Activated T-cell treated with anti-CD3 and anti-CD28 coated beads, Interleukin-2, amount 50 U/mL, for 72 hours (primary cell): ENCODE measurements around the gene ADCY5. TPM values are rescaled to one million over a fixed set of nuclear protein-coding genes. Genes with fewer than 3 reads are reported as not detected.
A peak's percentile ranks its signal among the peaks of the same experiment; 100 is the strongest.

Source experiments
- ATAC-seq, 2 donors: fragments of 150-1000 bp; cut with Tn5 transposase; replicated peaks in 1 of 2; 2 replicates each; pipeline ENCODE4 v1.10.0; 2021; ENCODE audit warnings: moderate library complexity in 2 of 2, mild to moderate bottlenecking in 1 of 2
- DNase-seq, 2 donors: peaks; one replicate each; pipeline ENCODE4 v3.0.0; 2021 to 2022; ENCODE audit warnings: mixed read lengths in 1 of 2
- H3K27ac Mint-ChIP-seq: one replicate; pipeline ENCODE4 v1.8.0; 2022; ENCODE audit warnings: mild to moderate bottlenecking, moderate library complexity, mixed read lengths
- H3K27me3 Mint-ChIP-seq: one replicate; pipeline ENCODE4 v1.8.0; 2022; ENCODE audit warnings: low read depth, mixed read lengths
- H3K36me3 Mint-ChIP-seq, 2 donors: one replicate each; pipeline ENCODE4 v1.8.0; 2022; ENCODE audit warnings: mixed read lengths in 2 of 2, mild to moderate bottlenecking in 1 of 2; ENCODE audit not compliant: insufficient read depth in 2 of 2
- H3K4me1 Mint-ChIP-seq: one replicate; pipeline ENCODE4 v1.8.0; 2022; ENCODE audit warnings: low read depth, mixed read lengths
- H3K4me3 Mint-ChIP-seq, 2 donors: one replicate each; pipeline ENCODE4 v1.8.0; 2022; ENCODE audit warnings: mild to moderate bottlenecking in 2 of 2, mixed read lengths in 2 of 2, moderate library complexity in 2 of 2
- H3K9me3 Mint-ChIP-seq, 2 donors: one replicate each; pipeline ENCODE4 v1.8.0; 2022; ENCODE audit warnings: mixed read lengths in 2 of 2
- total RNA-seq, 2 donors: library from RNA; stranded (reverse); gene quantifications; one replicate each; pipeline ENCODE4 v1.2.3, GENCODE V29; 2022

The ADCY5 gene
- total RNA-seq, 2 donors from 2014 or later: not detected

DNA sequence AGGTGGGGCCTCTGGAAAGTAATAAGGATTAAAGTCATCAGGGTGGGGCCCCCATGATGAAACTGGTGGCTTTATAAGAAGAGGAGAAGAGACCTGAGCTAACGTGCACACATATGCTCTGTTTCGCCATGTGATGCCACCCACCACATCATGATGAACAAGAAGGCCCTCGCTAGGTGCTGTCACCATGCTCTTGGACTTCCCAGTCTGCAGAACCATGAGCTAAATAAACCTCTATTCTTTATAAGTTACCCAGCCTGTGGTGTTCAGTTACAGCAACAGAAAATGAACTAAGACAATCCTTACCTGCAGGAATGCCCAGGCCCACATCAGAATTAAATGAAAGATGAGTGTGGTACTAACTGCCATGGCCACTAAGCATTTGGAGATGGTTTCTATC, 79.8 kb downstream of the ADCY5 start:
- no peak overlapping the region for H3K27ac Mint-ChIP-seq
- no peak overlapping the region for H3K4me3 Mint-ChIP-seq
- no peaks in the 10 kb centered on the region for H3K4me1 Mint-ChIP-seq
- DNase-seq (no peak), ATAC-seq (no peak)
- peaks cover 0 to 1% of the 10 kb centered on the region in 2 donors for H3K36me3 Mint-ChIP-seq
- peaks cover 10% of the 10 kb centered on the region for H3K27me3 Mint-ChIP-seq
- H3K9me3 Mint-ChIP-seq: peaks cover 0 to 1% of the 10 kb centered on the region in 2 donors

DNA sequence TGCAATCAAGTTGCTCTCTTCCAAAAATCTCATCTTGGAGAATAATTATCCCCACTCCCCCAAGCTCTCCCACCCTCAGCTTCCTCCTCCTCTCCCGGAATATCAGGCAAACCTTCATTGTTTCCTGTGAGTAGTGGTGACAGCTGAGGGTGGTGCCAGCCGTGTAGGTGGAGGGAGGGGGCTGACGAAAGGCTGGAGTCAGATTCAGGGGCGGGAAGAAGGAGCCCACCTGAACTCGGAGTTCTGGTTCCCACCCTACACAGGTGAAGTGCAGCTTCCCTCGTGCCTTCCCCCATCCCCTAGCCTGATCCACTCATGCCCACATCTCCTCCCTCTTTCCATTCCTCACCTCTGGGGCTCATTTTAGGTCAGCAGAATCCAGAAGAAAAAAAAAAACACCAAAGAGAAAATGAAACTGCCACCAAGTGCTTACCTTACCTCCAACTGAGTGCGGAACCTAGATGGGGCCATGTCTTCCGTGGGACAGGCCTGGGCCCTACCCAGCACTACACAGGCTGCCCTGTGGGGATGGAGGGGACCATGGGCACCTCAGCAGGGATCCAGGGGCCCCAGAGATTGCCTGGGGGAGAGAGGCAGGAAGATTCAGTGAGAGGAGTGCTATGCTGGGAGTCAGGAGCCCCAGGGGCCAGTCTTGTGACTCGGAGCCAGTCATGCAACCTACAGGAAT, 81.3 kb downstream of the ADCY5 start:
- H3K27me3 Mint-ChIP-seq: peaks cover 14% of the 10 kb centered on the region
- no peak overlapping the region for H3K4me3 Mint-ChIP-seq
- H3K27ac Mint-ChIP-seq: no peak overlapping the region
- no peaks in the 10 kb centered on the region for H3K4me1 Mint-ChIP-seq
- no peak for ATAC-seq
- peaks cover 0 to 1% of the 10 kb centered on the region in 2 donors for H3K9me3 Mint-ChIP-seq
- DNase-seq: no peak
- peaks cover 0 to 1% of the 10 kb centered on the region in 2 donors for H3K36me3 Mint-ChIP-seq

DNA sequence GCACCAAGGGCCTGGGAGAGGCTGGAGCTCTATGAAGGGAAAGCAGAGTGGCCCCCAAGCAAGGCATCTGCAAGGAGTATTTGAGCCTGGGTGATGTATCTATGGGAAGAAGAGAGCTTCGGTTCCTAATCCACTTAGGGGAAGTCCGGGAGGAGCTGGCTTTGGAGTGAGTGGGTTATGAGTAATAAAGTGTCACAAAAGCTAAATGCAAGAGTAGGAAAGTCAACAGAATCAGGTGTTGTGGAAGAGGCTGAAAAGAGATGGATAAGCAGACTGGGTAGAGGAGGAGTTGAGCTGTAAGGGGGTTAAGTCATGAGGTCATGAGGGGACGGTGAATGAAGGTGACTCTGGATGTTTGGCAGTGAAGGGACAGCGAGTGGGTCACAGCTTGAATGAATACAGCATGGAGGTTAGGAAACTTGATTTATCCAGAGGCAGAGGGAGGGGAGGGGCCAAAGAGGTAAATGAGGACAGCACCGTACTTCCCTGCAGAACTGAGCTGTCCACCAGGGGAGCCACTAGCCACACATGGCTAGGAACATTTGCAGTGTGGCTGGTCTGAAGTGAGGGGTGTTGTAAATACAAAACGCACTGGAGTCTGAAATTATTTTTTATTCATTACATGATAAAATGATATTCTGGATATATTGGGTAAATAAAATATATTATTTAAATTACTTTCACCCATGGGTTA, 83.3 kb downstream of the ADCY5 start:
- H3K9me3 Mint-ChIP-seq: peaks cover 0 to 1% of the 10 kb centered on the region in 2 donors
- DNase-seq (no peak), ATAC-seq (no peak)
- peaks cover 14% of the 10 kb centered on the region for H3K27me3 Mint-ChIP-seq
- no peak overlapping the region for H3K27ac Mint-ChIP-seq
- H3K4me1 Mint-ChIP-seq: no peaks in the 10 kb centered on the region
- no peak overlapping the region for H3K4me3 Mint-ChIP-seq
- peaks cover 0 to 1% of the 10 kb centered on the region in 2 donors for H3K36me3 Mint-ChIP-seq

DNA sequence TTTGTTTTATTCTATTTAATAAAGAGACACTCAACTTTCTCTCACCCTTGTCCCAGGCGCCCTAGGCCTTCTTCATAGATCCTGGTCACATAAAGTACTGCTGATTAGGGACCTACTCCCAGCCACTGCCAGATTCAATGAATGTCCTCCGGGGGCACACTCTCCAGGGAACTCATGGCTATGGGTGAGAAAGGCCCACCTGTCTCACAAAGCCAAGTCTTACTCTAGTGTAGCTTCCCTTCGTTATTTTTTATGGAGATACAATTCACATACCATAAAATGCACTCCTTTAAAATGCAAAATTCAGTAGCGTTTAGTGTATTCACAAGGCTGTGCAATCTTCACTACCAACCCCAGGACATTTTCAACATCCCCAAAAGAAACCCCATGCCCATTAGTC, 87.8 kb downstream of the ADCY5 start:
- no peaks in the 10 kb centered on the region for H3K9me3 Mint-ChIP-seq

DNA sequence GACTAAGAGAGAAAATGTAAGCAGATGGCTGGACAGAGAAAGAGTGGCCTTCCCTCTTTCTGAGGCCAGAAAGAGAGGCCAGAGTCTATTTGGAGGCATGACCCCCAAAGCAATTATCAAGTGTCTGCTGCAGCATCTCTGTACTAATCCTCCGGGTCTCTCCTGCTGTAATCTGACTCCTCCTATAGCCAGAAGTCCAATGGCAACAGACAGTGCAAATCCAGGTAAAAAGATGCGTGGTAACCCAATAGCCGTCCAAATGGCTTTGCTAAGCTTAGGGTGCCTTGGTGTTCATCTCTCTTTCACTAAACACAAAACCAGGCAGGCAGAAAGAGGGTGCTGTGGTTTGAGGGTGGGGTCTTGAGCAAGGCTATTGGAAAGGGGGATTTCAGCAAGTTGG, 91.6 kb downstream of the ADCY5 start:
- peaks cover 0 to 4% of the 10 kb centered on the region in 2 donors for H3K9me3 Mint-ChIP-seq
- no peak overlapping the region for H3K27ac Mint-ChIP-seq
- DNase-seq (no peak), ATAC-seq (no peak)
- H3K36me3 Mint-ChIP-seq: peaks cover 0 to 1% of the 10 kb centered on the region in 2 donors
- no peaks in the 10 kb centered on the region for H3K4me1 Mint-ChIP-seq
- no peak overlapping the region for H3K4me3 Mint-ChIP-seq
- H3K27me3 Mint-ChIP-seq: peaks cover 9% of the 10 kb centered on the region

More for the DNA sequence above, 87.8 kb downstream of the ADCY5 start:
- H3K27ac Mint-ChIP-seq: no peak overlapping the region
- H3K36me3 Mint-ChIP-seq: no peaks in the 10 kb centered on the region
- H3K4me1 Mint-ChIP-seq: no peaks in the 10 kb centered on the region
- H3K27me3 Mint-ChIP-seq: peaks cover 14% of the 10 kb centered on the region
- DNase-seq (no peak), ATAC-seq (no peak)
- H3K4me3 Mint-ChIP-seq: no peak overlapping the region

DNA sequence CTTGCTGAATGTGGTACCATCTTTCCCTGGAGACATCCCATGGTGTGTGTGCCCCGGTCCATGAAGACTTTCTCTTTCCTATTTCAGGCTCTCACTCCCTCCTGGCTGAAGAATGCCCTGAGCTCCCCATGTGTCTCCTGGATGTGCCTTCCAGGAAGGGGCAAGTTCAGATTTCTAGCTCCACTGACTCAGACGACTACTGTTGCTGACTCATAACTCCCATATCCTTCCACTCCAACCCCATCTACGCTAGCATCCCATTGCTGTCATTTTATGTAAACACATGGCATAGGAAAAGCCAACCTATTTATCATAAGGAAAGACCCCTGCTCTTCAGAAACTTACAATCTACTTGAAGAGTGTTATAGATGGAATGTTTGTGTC, 95.0 kb downstream of the ADCY5 start:
- Mint-ChIP-seq H3K4me1 (peaks cover 12% of the 10 kb centered on the region), H3K9me3 (peaks cover 0 to 4% of the 10 kb centered on the region in 2 donors), H3K36me3 (peaks cover 0 to 1% of the 10 kb centered on the region in 2 donors), H3K27ac (no peak overlapping the region), H3K4me3 (no peak overlapping the region), H3K27me3 (peaks cover 23% of the 10 kb centered on the region)
- ATAC-seq (no peak), DNase-seq (no peak)

DNA sequence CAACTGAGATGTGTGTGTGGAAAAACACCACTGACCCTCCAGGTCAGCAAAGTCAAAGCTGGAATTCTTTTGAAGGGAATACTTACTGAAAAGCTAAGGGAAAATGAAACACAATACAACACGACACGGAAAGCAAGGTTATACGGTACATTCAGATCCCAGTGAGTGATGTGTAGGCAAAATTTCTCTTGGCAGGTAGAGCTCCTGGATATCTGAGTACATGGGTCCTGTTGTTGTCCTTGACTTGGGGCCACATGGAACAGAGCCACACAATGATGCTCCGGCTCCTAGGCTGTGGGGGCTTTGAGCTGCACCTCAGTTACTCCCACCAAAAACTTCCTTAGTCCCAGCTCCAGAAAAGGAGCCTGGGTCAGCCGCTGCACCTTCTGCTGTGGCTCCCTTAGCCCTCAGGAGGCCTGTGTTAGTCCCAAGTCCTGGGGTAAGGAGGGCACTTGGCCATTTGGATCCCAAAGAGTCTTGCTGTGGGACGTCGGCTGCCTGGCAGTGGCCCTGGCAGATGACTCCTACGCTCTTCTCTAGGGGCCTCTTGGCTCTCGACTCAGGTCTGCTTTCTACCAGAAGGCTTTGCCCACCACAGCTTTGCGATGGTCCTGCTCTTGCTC, 95.6 kb downstream of the ADCY5 start:
- Mint-ChIP-seq H3K9me3 (peaks cover 0 to 4% of the 10 kb centered on the region in 2 donors), H3K36me3 (peaks cover 0 to 1% of the 10 kb centered on the region in 2 donors), H3K4me3 (no peak overlapping the region), H3K4me1 (peaks cover 17% of the 10 kb centered on the region), H3K27ac (no peak overlapping the region), H3K27me3 (peaks cover 27% of the 10 kb centered on the region)
- no peak for ATAC-seq
- no peak for DNase-seq

DNA sequence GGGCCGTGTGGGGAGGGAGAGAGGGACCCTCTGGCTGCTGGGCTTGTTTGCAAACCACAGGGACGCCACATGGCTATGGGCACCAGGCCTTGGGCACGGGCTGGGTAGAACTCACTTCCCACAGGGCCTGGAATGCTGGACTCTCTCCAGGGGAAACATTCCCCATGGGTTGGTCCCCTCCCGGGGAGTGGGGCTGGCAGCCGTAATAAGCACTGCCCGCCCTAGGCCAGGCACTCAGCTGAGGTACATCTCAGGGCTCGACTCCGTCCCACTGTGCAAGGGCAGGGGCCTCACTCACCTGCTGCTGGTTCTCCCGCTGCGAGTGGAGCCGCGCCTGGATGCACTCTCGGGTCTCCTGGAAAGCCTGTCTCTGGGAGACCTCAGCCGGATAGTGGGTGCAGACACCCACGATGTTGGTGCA, 96.7 kb downstream of the ADCY5 start:
- H3K27me3 Mint-ChIP-seq: peaks cover 35% of the 10 kb centered on the region
- no peak overlapping the region for H3K27ac Mint-ChIP-seq
- H3K36me3 Mint-ChIP-seq: peaks cover 0 to 1% of the 10 kb centered on the region in 2 donors
- H3K9me3 Mint-ChIP-seq: peaks cover 0 to 4% of the 10 kb centered on the region in 2 donors
- H3K4me3 Mint-ChIP-seq: no peak overlapping the region
- no peak for ATAC-seq
- H3K4me1 Mint-ChIP-seq: peaks cover 21% of the 10 kb centered on the region
- DNase-seq: no peak

DNA sequence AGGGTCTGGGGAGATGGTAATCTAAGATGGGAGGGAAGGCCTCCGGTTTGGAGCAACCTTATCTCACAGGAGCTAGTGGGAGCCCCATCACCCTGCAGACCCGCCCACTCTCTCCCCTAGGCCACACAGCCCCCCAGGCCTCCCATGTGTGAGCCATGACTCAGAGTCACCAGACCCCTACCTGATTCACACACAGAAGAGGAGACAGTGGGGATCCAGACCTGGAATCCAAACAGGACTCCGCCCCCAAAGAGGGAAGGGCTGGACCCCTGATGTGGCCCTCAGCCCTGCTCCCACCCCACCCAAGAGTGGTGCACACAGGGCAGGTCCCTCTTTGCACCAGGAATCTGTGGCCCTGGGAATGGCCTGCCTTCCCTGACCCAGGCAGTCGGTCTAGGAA, 97.4 kb downstream of the ADCY5 start:
- peaks cover 0 to 4% of the 10 kb centered on the region in 2 donors for H3K9me3 Mint-ChIP-seq
- peaks cover 0 to 1% of the 10 kb centered on the region in 2 donors for H3K36me3 Mint-ChIP-seq
- no peak for ATAC-seq
- H3K27me3 Mint-ChIP-seq: peaks cover 38% of the 10 kb centered on the region
- H3K4me3 Mint-ChIP-seq: no peak overlapping the region
- H3K4me1 Mint-ChIP-seq: peaks cover 21% of the 10 kb centered on the region
- no peak overlapping the region for H3K27ac Mint-ChIP-seq
- no peak for DNase-seq

DNA sequence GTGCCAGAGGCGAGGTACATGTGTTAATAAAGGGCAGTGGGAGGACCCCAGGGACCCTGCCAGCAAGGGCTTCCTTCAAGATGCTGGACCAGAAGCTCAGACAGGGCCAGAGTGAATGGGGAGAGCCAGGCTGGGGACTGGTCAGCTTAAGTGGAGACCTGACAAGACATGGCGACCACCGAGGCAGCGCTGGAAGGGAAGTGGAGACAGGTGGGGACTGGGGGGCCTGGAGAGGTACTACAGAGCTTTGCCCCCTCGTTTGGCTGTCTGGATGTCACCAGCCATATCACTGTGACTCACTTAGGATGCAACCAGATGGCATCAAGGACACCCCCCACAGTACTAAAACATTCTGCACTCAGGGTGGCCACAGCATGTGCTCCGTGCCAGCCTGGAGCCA, 97.9 kb downstream of the ADCY5 start:
- Mint-ChIP-seq H3K36me3 (peaks cover 0 to 1% of the 10 kb centered on the region in 2 donors), H3K4me3 (no peak overlapping the region), H3K9me3 (peaks cover 0 to 4% of the 10 kb centered on the region in 2 donors), H3K4me1 (peaks cover 21% of the 10 kb centered on the region), H3K27me3 (peaks cover 40% of the 10 kb centered on the region), H3K27ac (no peak overlapping the region)
- no peak for ATAC-seq
- no peak for DNase-seq

DNA sequence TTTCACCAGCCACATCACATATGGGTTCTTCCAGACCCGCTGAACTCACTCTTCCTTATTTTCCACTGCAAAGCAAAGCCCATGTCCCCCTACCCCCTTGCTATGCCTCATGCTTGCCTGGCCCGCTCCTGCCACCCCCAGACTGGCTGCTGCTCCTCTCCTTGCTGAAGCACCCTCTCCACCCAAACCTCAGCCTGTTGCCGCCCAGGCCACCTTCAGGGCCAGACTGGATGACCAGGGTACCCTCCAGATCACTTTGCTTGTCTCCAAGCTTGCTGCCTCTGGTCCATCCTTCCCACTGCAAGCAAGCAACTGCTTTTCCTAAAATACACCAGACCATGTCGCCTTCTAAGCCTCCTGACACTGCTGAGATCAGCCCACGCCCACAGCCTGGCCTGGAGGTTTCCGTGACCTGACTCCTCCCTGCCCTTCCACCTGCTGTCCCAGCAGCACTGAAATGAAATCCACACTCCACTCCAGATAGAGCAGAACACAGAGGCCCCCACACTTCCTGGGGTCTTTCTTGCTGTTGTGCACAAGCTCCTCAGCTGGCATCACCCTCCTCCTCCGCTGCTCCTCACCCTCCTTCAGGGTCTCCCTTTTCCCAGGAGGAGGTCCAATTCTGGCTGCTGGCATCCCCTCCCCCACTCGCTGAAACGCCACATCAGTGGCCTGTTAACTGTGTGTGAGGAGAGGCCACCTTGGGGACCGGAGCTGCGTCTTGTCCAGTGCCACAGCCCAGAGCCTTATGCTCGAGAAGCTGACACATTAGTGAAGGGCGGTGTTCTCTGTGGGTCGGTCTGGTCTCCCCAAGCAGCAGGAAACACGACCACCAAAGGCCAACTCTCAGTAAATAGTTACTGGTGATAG, 99.1 kb downstream of the ADCY5 start:
- DNase-seq: no peak
- Mint-ChIP-seq H3K36me3 (no peaks in the 10 kb centered on the region), H3K9me3 (peaks cover 0 to 3% of the 10 kb centered on the region in 2 donors), H3K27me3 (peaks cover 40% of the 10 kb centered on the region), H3K27ac (no peak overlapping the region), H3K4me3 (peak overlapping the region in 1 of 2 donors; percentile 36), H3K4me1 (peaks cover 22% of the 10 kb centered on the region)
- ATAC-seq: no peak

DNA sequence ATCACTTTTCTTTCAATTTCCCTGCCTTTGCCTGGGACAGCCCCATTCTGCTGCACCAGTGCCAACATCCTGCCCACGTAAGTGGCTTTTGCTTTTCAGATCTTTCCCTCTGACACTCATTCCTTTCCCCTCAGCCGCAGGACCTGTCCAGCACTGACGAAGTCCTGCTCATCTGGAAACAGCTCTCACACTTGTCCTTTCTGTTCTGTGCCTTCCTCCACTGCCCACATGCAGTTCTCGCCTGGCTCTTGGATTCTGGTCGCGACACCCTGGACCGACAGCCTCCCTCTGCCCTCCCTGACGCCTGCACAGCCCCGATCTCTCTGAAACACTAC, 99.7 kb downstream of the ADCY5 start:
- DNase-seq (no peak), ATAC-seq (peak in 1 of 2 donors; percentile 53)
- no peaks in the 10 kb centered on the region for H3K36me3 Mint-ChIP-seq
- H3K27me3 Mint-ChIP-seq: peaks cover 37% of the 10 kb centered on the region
- no peaks in the 10 kb centered on the region for H3K9me3 Mint-ChIP-seq
- H3K27ac Mint-ChIP-seq: no peak overlapping the region
- peaks cover 29% of the 10 kb centered on the region for H3K4me1 Mint-ChIP-seq
- peak overlapping the region in 1 of 2 donors; percentile 36 for H3K4me3 Mint-ChIP-seq
